K562 (cell line): ENCODE data around the gene SRM. TPM values are rescaled to one million over a fixed set of nuclear protein-coding genes. Genes with fewer than 3 reads are reported as not detected.

Experiments
- DNMT1 ChIP-seq: fragments of 450-650 bp; IDR thresholded peaks from 2 replicates; pipeline ENCODE4 v1.6.1; 2016; ENCODE audit warnings: antibody characterized with exemption, mild to moderate bottlenecking
- FOXK2 ChIP-seq, 2 experiments: fragments of 450-650 bp; IDR thresholded peaks in 1 of 2; conservative IDR thresholded peaks in 1 of 2; 2 replicates each; pipeline ENCODE4 v1.6.1; 2016; ENCODE audit warnings: low read depth in 2 of 2, mild to moderate bottlenecking in 1 of 2
- KDM1A ChIP-seq, 2 experiments: fragments of 450-650 bp; IDR thresholded peaks; 2 replicates each; pipeline ENCODE4 v1.6.1; 2016; ENCODE audit warnings: mild to moderate bottlenecking in 2 of 2
- MGA ChIP-seq: fragments of 450-650 bp; IDR thresholded peaks from 2 replicates; pipeline ENCODE4 v1.6.1; 2016; ENCODE audit warnings: mild to moderate bottlenecking, moderate library complexity
- POLR3A ChIP-seq: IDR thresholded peaks from 2 replicates; pipeline ENCODE4 v1.6.1; 2011; ENCODE audit warnings: borderline replicate concordance, mild to moderate bottlenecking, moderate library complexity; ENCODE audit not compliant: insufficient read length, insufficient read depth; ENCODE audit errors: extremely low read depth
- SIN3A ChIP-seq, 2 experiments: fragments of 150-350 bp in 1 of 2; IDR thresholded peaks; 2 replicates each; pipeline ENCODE4 v1.6.1; 2011 to 2016; ENCODE audit warnings: borderline replicate concordance in 2 of 2, low read depth in 2 of 2, low read length in 2 of 2, mild to moderate bottlenecking in 2 of 2, moderate library complexity in 2 of 2; ENCODE audit not compliant: control insufficient read depth in 1 of 2
- TCF3 ChIP-seq: sonication (generic); formaldehyde crosslinking; IDR thresholded peaks from 2 replicates; pipeline ENCODE4 v1.4.0; 2020; ENCODE audit warnings: mild to moderate bottlenecking, missing genetic modification reagents
- TFAM ChIP-seq: fragments of 250-450 bp; sonication (Bioruptor Pico); conservative IDR thresholded peaks from 2 replicates; pipeline ENCODE4 v1.5.0; 2021; ENCODE audit warnings: mild to moderate bottlenecking, moderate library complexity
- ZBTB9 ChIP-seq: fragments of 450-650 bp; formaldehyde crosslinking; IDR thresholded peaks from 2 replicates; pipeline ENCODE4 v1.4.0; 2020; ENCODE audit warnings: mild to moderate bottlenecking, moderate library complexity
- ZNF583 ChIP-seq: fragments of 250-450 bp; sonication (Bioruptor Pico); IDR thresholded peaks from 2 replicates; pipeline ENCODE4 v1.4.0; 2020
- polyA plus RNA-seq, 8 experiments: library from polyadenylated mRNA; depleted of rRNA in 4 of 8; stranded (reverse) in 5 of 8; unstranded in 3 of 8; fragments of >200 nt; fragmentation: Nextera tagmentation in 2 of 8; fragmentation: Illumina TruSeq in 1 of 8; extraction: Ambion mirVana in 2 of 8; extraction: Trizol in 1 of 8; gene quantifications; 2 replicates each; pipeline versions ENCODE4 v1.2.1 to v1.2.3, GENCODE V29; 2011 to 2014; ENCODE audit warnings: inconsistent platforms in 1 of 8, missing spikeins in 1 of 8
- total RNA-seq, 7 experiments: library from RNA; depleted of rRNA in 6 of 7; stranded (reverse); fragments of >200 nt in 6 of 7; fragmentation: Illumina TruSeq in 2 of 7; extraction: Trizol in 2 of 7; gene quantifications; 2 replicates each; pipeline versions ENCODE4 v1.2.1 to v1.2.3, GENCODE V29; 2011 to 2021; ENCODE audit warnings: low replicate concordance in 1 of 7
- TF ChIP-seq, protein P1 (sequence below): sonication (generic); formaldehyde crosslinking; IDR thresholded peaks from 2 replicates; pipeline ENCODE4 v1.8.0; 2022; ENCODE audit warnings: mild to moderate bottlenecking, missing genetic modification reagents, borderline replicate concordance

SRM gene
- total and polyA plus RNA-seq, 9 of the 15 experiments (the other 6 are each of a cell fraction or from before 2014, with no cell fraction given), result 23.9 to 373 (median 82.5) TPM

DNA sequence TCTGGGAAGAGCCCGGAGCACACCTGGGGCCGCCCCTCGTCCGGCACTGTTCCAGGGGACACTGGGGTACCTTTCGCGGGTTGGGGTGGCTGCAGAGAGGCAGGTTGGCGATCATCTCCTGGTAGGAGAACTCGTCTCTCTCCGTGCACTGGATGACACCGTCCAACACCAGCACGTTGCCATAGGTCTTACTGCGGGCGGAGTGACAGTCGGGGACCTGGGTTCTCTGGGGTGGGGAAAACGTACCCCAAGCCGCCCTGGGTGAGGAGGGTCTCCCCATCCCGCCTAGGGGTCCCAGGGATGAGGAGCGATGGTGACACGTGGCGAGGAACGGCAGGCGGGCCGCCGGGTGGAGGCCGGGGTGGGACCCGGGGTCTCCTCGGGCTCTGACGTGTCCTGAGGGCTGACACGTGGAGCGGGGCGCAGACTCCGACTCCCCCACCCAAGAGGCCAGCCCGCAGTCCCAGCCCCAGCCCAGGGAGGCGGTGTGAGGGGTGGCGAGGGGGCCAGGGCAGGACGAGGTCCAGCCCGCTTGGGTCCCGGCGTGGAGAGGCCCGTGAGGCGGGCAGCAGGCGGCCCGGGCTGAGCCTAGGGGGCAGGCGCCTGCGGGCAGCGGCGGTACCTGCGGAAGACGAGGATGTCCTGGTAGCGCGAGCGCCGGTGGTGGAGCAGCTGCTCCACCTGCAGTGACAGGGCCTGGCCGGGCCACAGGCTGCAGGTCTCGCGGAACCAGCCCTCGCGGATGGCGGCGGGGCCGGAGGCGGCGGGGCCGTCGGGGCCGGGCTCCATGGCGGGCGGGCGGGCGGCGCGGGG is 457 bp downstream of the SRM start (continued):
- TF ChIP-seq MGA, result peak; percentile 23; the same call in 1 of the 2 replicates
- no peak for TF ChIP-seq DNMT1
- no peak for TF ChIP-seq KDM1A (IDR thresholded peaks at IDR 0.05)
- no peak for TF ChIP-seq FOXK2 (conservative IDR thresholded peaks at IDR 0.05 in 1 of 2, IDR thresholded peaks at IDR 0.05 in 1 of 2; ENCODE audit: low read depth in 2 of 2)
- TF ChIP-seq SIN3A (IDR thresholded peaks at IDR 0.05; ENCODE audit: borderline replicate concordance in 2 of 2, control insufficient read depth in 1 of 2, low read depth in 2 of 2, low read length in 2 of 2), result peak in 1 of 2 experiments; percentile 68; a peak in 1 of 4 replicates
- TF ChIP-seq POLR3A, result no peak
- TF ChIP-seq, protein P1, sequence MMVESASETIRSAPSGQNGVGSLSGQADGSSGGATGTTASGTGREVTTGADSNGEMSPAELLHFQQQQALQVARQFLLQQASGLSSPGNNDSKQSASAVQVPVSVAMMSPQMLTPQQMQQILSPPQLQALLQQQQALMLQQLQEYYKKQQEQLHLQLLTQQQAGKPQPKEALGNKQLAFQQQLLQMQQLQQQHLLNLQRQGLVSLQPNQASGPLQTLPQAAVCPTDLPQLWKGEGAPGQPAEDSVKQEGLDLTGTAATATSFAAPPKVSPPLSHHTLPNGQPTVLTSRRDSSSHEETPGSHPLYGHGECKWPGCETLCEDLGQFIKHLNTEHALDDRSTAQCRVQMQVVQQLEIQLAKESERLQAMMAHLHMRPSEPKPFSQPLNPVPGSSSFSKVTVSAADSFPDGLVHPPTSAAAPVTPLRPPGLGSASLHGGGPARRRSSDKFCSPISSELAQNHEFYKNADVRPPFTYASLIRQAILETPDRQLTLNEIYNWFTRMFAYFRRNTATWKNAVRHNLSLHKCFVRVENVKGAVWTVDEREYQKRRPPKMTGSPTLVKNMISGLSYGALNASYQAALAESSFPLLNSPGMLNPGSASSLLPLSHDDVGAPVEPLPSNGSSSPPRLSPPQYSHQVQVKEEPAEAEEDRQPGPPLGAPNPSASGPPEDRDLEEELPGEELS (CRISPR knock-in tag), result no peak
- 0 out of 2 replicates have a peak, but pooled peaks have one; percentile 7 for TF ChIP-seq TCF3 (CRISPR knock-in tag)
- no peak for TF ChIP-seq TFAM
- no peak for TF ChIP-seq ZBTB9 (CRISPR knock-in tag)
- no peak for TF ChIP-seq ZNF583
